Activated B cell treated with CpG ODN at 0.5 μM for 24 hours (primary cell): ENCODE data around the gene KCNE1. TPM values are rescaled to one million over a fixed set of nuclear protein-coding genes. Genes with fewer than 3 reads are reported as not detected.
"Not testable (repeated sequence)": the region's sequence is repeated elsewhere in the genome, so short reads cannot be mapped to it uniquely, and the experiment has no call there.

Experiments used
- ATAC-seq: fragments of 200-7000 bp; cut with Tn5 transposase; one replicate; pipeline ENCODE4 v1.10.0; 2021; ENCODE audit warnings: low read depth, mild to moderate bottlenecking, moderate library complexity
- CTCF ChIA-PET: fragments of 350-600 bp; sonication (Branson Sonifier 250); formaldehyde crosslinking; loops from one replicate; lab custom pipeline; 2021; ENCODE audit warnings: antibody characterized with exemption; lab: Charles Lee
- POLR2A ChIA-PET: fragments of 350-600 bp; sonication (Branson Sonifier 250); formaldehyde crosslinking; loops from one replicate; lab custom pipeline; 2021; ENCODE audit warnings: antibody characterized with exemption; lab: Charles Lee
- DNase-seq: peaks from one replicate; pipeline ENCODE4 v3.0.0; 2022
- H3K27ac Mint-ChIP-seq: one replicate; pipeline ENCODE4 v1.8.0; 2020; ENCODE audit warnings: mixed read lengths
- H3K27me3 Mint-ChIP-seq: one replicate; pipeline ENCODE4 v1.8.0; 2021; ENCODE audit warnings: mixed read lengths
- H3K36me3 Mint-ChIP-seq: one replicate; pipeline ENCODE4 v1.8.0; 2021; ENCODE audit warnings: low read depth, mixed read lengths
- H3K4me1 Mint-ChIP-seq: one replicate; pipeline ENCODE4 v1.8.0; 2021; ENCODE audit warnings: mixed read lengths
- H3K4me3 Mint-ChIP-seq: one replicate; pipeline ENCODE4 v1.8.0; 2020; ENCODE audit warnings: mild to moderate bottlenecking, mixed read lengths
- H3K9me3 Mint-ChIP-seq: one replicate; pipeline ENCODE4 v1.8.0; 2020; ENCODE audit warnings: mixed read lengths
- intact Hi-C: fragments of 100-400 bp; cut with micrococcal nuclease; formaldehyde crosslinking; loops from one replicate; pipeline ENCODE4 v1.15.1; 2024
- total RNA-seq: library from RNA; stranded (reverse); gene quantifications from 2 replicates; pipeline ENCODE4 v1.2.3, GENCODE V29; 2022

The KCNE1 gene
- total RNA-seq, 1 donor from 2014 or later, result not detected

- H3K4me1 Mint-ChIP-seq, H3K27me3 Mint-ChIP-seq, H3K36me3 Mint-ChIP-seq, POLR2A ChIA-PET, H3K27ac Mint-ChIP-seq, H3K4me3 Mint-ChIP-seq, CTCF ChIA-PET, ATAC-seq, intact Hi-C loops, DNase-seq, H3K9me3 Mint-ChIP-seq: not testable (repeated sequence)
Observed at GRCh38 chr21:34429710-34430109, 82.3 kb downstream of the KCNE1 start.

GRCh38 chr21:34428441-34428840 is 83.6 kb downstream of the KCNE1 start:
- H3K36me3 Mint-ChIP-seq, intact Hi-C loops, H3K27ac Mint-ChIP-seq, POLR2A ChIA-PET, H3K9me3 Mint-ChIP-seq, DNase-seq, ATAC-seq, H3K4me1 Mint-ChIP-seq, H3K4me3 Mint-ChIP-seq, CTCF ChIA-PET, H3K27me3 Mint-ChIP-seq: not testable (repeated sequence)

- POLR2A ChIA-PET, H3K9me3 Mint-ChIP-seq, DNase-seq, H3K27me3 Mint-ChIP-seq, H3K27ac Mint-ChIP-seq, intact Hi-C loops, H3K4me3 Mint-ChIP-seq, CTCF ChIA-PET, ATAC-seq, H3K36me3 Mint-ChIP-seq, H3K4me1 Mint-ChIP-seq: not testable (repeated sequence)
Observed at GRCh38 chr21:34427339-34427738, 84.7 kb downstream of the KCNE1 start.

- H3K27me3 Mint-ChIP-seq, H3K27ac Mint-ChIP-seq, H3K36me3 Mint-ChIP-seq, POLR2A ChIA-PET, CTCF ChIA-PET, H3K4me1 Mint-ChIP-seq, intact Hi-C loops, H3K9me3 Mint-ChIP-seq, DNase-seq, ATAC-seq, H3K4me3 Mint-ChIP-seq: not testable (repeated sequence)
Observed at GRCh38 chr21:34423805-34424204, 88.2 kb downstream of the KCNE1 start, which contains the start of gene SMIM34. Gene SMIM34 (minus strand): TSS chr21:34423951. CDS start chr21:34423839, 112 bp downstream.

- H3K4me1 Mint-ChIP-seq, DNase-seq, H3K27ac Mint-ChIP-seq, CTCF ChIA-PET, intact Hi-C loops, H3K9me3 Mint-ChIP-seq, H3K4me3 Mint-ChIP-seq, POLR2A ChIA-PET, H3K27me3 Mint-ChIP-seq, H3K36me3 Mint-ChIP-seq, ATAC-seq: not testable (repeated sequence)
Observed at GRCh38 chr21:34417448-34418077, 94.4 kb downstream of the KCNE1 start.

- intact Hi-C loops, DNase-seq, ATAC-seq, H3K36me3 Mint-ChIP-seq, H3K27ac Mint-ChIP-seq, H3K4me1 Mint-ChIP-seq, H3K4me3 Mint-ChIP-seq, H3K27me3 Mint-ChIP-seq, CTCF ChIA-PET, POLR2A ChIA-PET, H3K9me3 Mint-ChIP-seq: not testable (repeated sequence)
Observed at GRCh38 chr21:34407294-34407693, 104.7 kb downstream of the KCNE1 start.

GRCh38 chr21:34406676-34407075 is 105.3 kb downstream of the KCNE1 start:
- H3K9me3 Mint-ChIP-seq, H3K36me3 Mint-ChIP-seq, CTCF ChIA-PET, H3K27me3 Mint-ChIP-seq, H3K4me3 Mint-ChIP-seq, DNase-seq, intact Hi-C loops, H3K27ac Mint-ChIP-seq, H3K4me1 Mint-ChIP-seq, POLR2A ChIA-PET: not testable (repeated sequence)
- peak; percentile 31 for ATAC-seq

- H3K9me3 Mint-ChIP-seq, H3K27ac Mint-ChIP-seq, H3K4me1 Mint-ChIP-seq, H3K36me3 Mint-ChIP-seq, intact Hi-C loops, H3K4me3 Mint-ChIP-seq, ATAC-seq, CTCF ChIA-PET, H3K27me3 Mint-ChIP-seq, DNase-seq, POLR2A ChIA-PET: not testable (repeated sequence)
Observed at GRCh38 chr21:34406102-34406501, 105.9 kb downstream of the KCNE1 start.

- ATAC-seq, DNase-seq, POLR2A ChIA-PET, H3K36me3 Mint-ChIP-seq, H3K27me3 Mint-ChIP-seq, H3K9me3 Mint-ChIP-seq, H3K4me1 Mint-ChIP-seq, intact Hi-C loops, H3K27ac Mint-ChIP-seq, CTCF ChIA-PET, H3K4me3 Mint-ChIP-seq: not testable (repeated sequence)
Observed at GRCh38 chr21:34405686-34406085, 106.3 kb downstream of the KCNE1 start.

GRCh38 chr21:34404742-34405141 is 107.3 kb downstream of the KCNE1 start:
- H3K4me3 Mint-ChIP-seq, H3K36me3 Mint-ChIP-seq, intact Hi-C loops, CTCF ChIA-PET, H3K27me3 Mint-ChIP-seq, POLR2A ChIA-PET, DNase-seq, ATAC-seq, H3K9me3 Mint-ChIP-seq, H3K4me1 Mint-ChIP-seq, H3K27ac Mint-ChIP-seq: not testable (repeated sequence)

- H3K4me1 Mint-ChIP-seq, POLR2A ChIA-PET, H3K27me3 Mint-ChIP-seq, H3K4me3 Mint-ChIP-seq, CTCF ChIA-PET, ATAC-seq, H3K27ac Mint-ChIP-seq, intact Hi-C loops, H3K36me3 Mint-ChIP-seq, DNase-seq, H3K9me3 Mint-ChIP-seq: not testable (repeated sequence)
Observed at GRCh38 chr21:34400522-34400921, 111.5 kb downstream of the KCNE1 start.
